Thymus (tissue), 11 donors: ENCODE data around the gene CTNND2. TPM values are rescaled to one million over a fixed set of nuclear protein-coding genes. Genes with fewer than 3 reads are reported as not detected.
A peak's percentile ranks its signal among the peaks of the same experiment; 100 is the strongest.

ENCODE experiments used
- DNase-seq, 9 donors: peaks; one replicate each; pipeline ENCODE4 v3.0.0-alpha.2; 2013; ENCODE audit warnings: low spot score in 9 of 9, low read depth in 6 of 9, missing footprints in 1 of 9
- H3K27ac ChIP-seq, 2 donors: one replicate each; pipeline ENCODE4 v1.5.1; 2013; ENCODE audit warnings: control low read depth in 1 of 2, low read depth in 1 of 2, low read length in 1 of 2, mild to moderate bottlenecking in 1 of 2, moderate library complexity in 1 of 2
- H3K27me3 ChIP-seq, 2 donors: one replicate each; pipeline ENCODE4 v1.5.1; 2013; ENCODE audit warnings: low read length in 1 of 2; ENCODE audit not compliant: control insufficient read depth in 2 of 2, insufficient read depth in 1 of 2
- H3K36me3 ChIP-seq, 2 donors: one replicate each; pipeline ENCODE4 v1.5.1; 2013; ENCODE audit warnings: low read length in 1 of 2, mild to moderate bottlenecking in 1 of 2, moderate library complexity in 1 of 2; ENCODE audit not compliant: control insufficient read depth in 2 of 2, insufficient read depth in 2 of 2
- H3K4me1 ChIP-seq, 2 donors: one replicate each; pipeline ENCODE4 v1.5.1; 2013; ENCODE audit warnings: low read length in 2 of 2; ENCODE audit not compliant: control insufficient read depth in 2 of 2, insufficient read depth in 2 of 2
- H3K4me3 ChIP-seq, 2 donors: one replicate each; pipeline ENCODE4 v1.5.1; 2013; ENCODE audit warnings: low read length in 2 of 2, control low read depth in 1 of 2, mild to moderate bottlenecking in 1 of 2
- H3K9me3 ChIP-seq, 2 donors: one replicate each; pipeline ENCODE4 v1.5.1; 2013; ENCODE audit warnings: low read length in 1 of 2, mild to moderate bottlenecking in 1 of 2; ENCODE audit not compliant: control insufficient read depth in 2 of 2, insufficient read depth in 1 of 2
- WGBS: extraction: QIAGEN DNeasy Blood & Tissue Kit; methylation state at CpG from one replicate; pipeline ENCODE4 v1.1.7; 2013; 5-methylcytosine and 5-hydroxymethylcytosine counted together
- polyA plus RNA-seq: library from polyadenylated mRNA; stranded (reverse); fragments of 200-250 nt; gene quantifications from one replicate; pipeline ENCODE4 v1.2.3, GENCODE V29; 2013
- total RNA-seq: library from RNA; stranded (reverse); fragments of 120-200 nt; gene quantifications from one replicate; pipeline ENCODE4 v1.2.4, GENCODE V29; 2013
- donor health status: healthy.

The CTNND2 gene
- total and polyA plus RNA-seq, 2 donors, result 0.41 to 0.42 TPM

DNA sequence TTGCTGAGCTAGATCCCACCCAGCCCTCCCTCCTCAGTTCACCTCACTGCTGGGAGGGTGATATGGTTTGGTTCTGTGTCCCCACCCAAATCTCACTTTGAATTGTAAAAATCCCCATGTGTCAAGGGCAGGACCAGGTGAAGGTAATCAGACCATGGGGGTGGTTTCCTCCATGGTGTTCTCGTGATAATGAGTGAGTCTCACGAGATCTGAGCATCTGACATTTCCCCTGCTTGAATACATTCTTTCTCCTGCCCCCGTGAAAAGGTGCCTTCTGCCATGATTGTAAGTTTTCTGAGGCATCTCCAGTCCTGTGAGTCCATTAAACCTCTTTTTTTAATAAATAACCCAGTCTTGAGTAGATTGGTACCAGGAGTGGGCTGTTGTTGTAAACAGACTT is 673.4 kb downstream of the CTNND2 start:
- DNase-seq, result no peak
- Histone ChIP-seq H3K9me3 (peaks cover 0 to 10% of the 10 kb centered on the region in 2 donors), H3K4me3 (no peak overlapping the region), H3K27ac (no peak overlapping the region), H3K4me1 (peaks cover 0 to 12% of the 10 kb centered on the region in 2 donors), H3K36me3 (no peaks in the 10 kb centered on the region), H3K27me3 (no peaks in the 10 kb centered on the region)
- 94% methylated on average over 3 of the region's 3 CpGs for WGBS

DNA sequence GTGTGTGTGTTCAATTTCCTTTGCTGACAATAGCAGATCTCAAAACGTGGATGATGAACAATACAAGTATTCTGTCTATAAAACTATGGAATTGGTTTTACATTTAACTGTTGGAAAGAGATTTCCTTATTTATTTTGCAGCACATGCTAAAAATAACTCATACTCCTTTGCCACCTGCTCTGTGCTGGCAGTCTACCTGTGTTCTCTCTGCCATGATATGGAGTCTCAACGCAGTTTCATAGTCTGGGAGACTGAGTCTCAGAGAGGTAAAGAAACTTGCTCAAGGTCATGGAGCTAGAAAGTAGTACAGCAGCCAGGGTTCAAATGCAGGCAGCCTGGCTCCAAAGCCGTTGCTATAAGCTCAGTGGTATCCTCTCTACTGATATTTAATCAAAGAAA is 677.2 kb downstream of the CTNND2 start:
- H3K4me1 ChIP-seq, result no peaks in the 10 kb centered on the region
- no peak overlapping the region for H3K27ac ChIP-seq
- peaks cover 0 to 5% of the 10 kb centered on the region in 2 donors for H3K9me3 ChIP-seq
- no peak for DNase-seq
- H3K4me3 ChIP-seq, result no peak overlapping the region
- 86% methylated on average over 3 of the region's 3 CpGs for WGBS
- H3K27me3 ChIP-seq, result no peaks in the 10 kb centered on the region
- no peaks in the 10 kb centered on the region for H3K36me3 ChIP-seq

- Histone ChIP-seq H3K27me3 (no peaks in the 10 kb centered on the region), H3K9me3 (no peaks in the 10 kb centered on the region), H3K4me1 (no peaks in the 10 kb centered on the region), H3K36me3 (no peaks in the 10 kb centered on the region), H3K27ac (no peak overlapping the region), H3K4me3 (no peak overlapping the region)
- no peak for DNase-seq
- 48% methylated on average over 1 of the region's 1 CpG for WGBS
Measured at GRCh38 chr5:11224436-11225187, 679.6 kb downstream of the CTNND2 start.

DNA sequence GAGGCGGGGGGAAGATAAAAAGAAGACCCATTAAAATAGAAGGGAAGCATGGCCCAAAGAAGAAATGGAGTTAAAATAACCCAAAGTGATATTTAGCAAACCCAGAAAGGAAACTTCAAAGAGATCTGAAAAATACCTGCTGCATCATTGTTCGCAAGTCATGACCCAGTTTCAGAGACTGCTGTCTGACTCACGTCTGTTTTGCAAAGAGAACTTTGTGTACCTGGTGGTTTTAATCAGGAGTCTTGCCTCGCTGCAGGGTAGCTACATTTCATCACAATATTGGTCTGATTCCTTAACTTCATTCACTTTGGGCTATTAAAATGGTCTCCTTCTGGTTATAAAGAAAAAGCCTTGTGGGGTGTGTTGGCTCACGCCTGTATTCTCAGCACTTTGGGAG is 682.1 kb downstream of the CTNND2 start:
- Histone ChIP-seq H3K4me3 (no peak overlapping the region), H3K9me3 (no peaks in the 10 kb centered on the region), H3K36me3 (no peaks in the 10 kb centered on the region), H3K27ac (no peak overlapping the region), H3K4me1 (no peaks in the 10 kb centered on the region), H3K27me3 (no peaks in the 10 kb centered on the region)
- WGBS, result 93% methylated on average over 5 of the region's 5 CpGs
- no peak for DNase-seq

DNA sequence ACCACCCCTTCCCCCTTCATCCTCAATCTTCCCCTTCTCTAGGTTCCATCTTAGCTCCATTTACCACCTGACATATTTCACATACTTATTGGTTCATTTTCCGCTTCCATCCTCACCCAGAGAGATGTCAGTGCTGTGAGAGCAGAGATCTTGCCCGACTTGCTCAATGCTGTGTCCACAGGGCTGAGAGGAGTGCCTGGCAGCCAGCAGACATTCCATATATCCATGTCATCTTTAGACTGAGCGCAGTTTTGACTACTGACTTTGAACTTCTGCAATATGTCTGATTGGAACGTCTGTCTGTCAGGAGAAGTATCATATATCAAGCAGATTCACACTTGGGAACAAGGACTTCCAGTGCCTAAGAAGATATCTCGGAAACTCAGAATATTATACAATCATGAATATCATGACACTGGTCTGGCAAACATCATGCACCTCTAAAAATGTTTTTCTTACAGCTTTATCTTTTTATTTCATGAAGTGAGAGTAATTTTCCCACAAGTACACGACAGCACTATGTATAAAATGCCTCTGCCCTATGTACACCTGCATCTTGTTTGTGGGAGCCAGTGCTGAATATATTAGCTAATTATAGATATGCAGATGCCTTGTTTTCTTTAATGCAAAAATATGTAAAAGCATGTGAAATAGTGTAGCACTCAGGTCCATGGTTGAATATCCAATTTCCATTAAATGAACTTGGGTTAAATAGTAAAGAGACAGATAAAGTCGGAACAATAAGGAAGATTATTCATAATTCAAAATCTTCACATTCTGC is 689.2 kb downstream of the CTNND2 start:
- Histone ChIP-seq H3K4me1 (no peaks in the 10 kb centered on the region), H3K27me3 (no peaks in the 10 kb centered on the region), H3K4me3 (no peak overlapping the region), H3K9me3 (no peaks in the 10 kb centered on the region), H3K36me3 (no peaks in the 10 kb centered on the region), H3K27ac (no peak overlapping the region)
- WGBS, result 92% methylated on average over 7 of the region's 7 CpGs
- DNase-seq, result no peak

DNA sequence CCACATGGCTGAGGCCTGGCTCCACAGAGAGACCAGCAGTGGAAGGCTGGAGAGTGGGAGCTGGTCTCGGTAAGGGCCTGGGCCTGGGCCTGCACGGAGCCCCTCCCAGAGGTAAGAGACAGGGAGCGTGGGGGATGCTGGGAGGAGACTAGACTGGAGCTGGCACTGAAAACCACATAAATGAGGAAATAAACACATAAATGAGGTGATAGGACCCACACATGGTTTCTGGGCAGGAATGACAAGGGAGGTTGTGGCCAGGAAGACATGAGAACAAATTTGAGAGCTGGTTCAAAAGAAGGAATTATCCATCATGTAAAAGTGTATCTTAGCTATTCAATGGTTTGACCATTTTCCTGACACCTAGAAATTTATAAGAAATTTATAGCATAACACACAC is 691.5 kb downstream of the CTNND2 start:
- Histone ChIP-seq H3K36me3 (no peaks in the 10 kb centered on the region), H3K9me3 (no peaks in the 10 kb centered on the region), H3K27me3 (no peaks in the 10 kb centered on the region), H3K4me3 (no peak overlapping the region), H3K4me1 (no peaks in the 10 kb centered on the region), H3K27ac (no peak overlapping the region)
- WGBS, result 42% methylated on average over 3 of the region's 3 CpGs
- DNase-seq, result no peak

DNA sequence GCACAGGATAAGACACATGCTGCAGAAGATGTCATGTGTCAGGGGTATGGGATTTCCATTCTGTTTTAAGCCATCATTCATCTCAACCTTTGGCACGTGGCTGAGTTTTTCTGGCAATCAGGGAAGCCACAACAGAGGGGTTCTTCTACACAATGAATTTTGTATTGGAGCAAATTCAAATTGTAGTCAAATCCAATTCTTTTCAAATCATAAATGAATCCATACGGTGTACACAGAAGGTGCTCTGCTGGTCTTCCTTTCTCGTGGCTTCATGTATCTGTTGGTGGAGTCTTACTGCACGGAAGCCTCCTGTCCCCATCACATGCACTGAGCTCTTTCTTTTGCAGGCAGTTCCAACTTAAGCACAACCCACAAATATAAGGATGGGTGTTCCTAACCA is 706.5 kb downstream of the CTNND2 start:
- Histone ChIP-seq H3K36me3 (no peaks in the 10 kb centered on the region), H3K27ac (no peak overlapping the region), H3K9me3 (no peaks in the 10 kb centered on the region), H3K4me1 (no peaks in the 10 kb centered on the region), H3K27me3 (no peaks in the 10 kb centered on the region), H3K4me3 (no peak overlapping the region)
- 93% methylated on average over 4 of the region's 4 CpGs for WGBS
- DNase-seq, result no peak

DNA sequence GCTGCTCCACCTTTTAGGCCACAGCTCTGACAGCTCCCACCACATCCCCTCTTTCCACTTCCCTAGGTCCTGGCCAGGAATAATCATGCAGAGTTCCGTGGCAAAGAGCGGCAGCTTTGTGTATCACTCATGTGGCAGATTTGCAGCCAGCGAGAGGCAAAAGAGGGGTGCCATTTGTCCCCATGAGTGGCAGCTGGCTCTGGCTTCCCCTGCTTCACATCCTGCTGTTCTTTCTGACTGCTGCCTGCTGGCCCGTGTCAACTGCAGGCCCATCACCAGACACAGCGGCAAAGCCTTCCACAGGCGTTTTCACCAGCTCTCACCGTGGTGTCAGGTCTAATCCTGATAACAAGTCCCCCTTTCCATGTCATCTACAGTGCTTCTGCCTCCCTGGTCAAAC is 712.6 kb downstream of the CTNND2 start:
- H3K36me3 ChIP-seq, result no peaks in the 10 kb centered on the region
- H3K4me3 ChIP-seq, result no peak overlapping the region
- no peak for DNase-seq
- no peak overlapping the region for H3K27ac ChIP-seq
- no peaks in the 10 kb centered on the region for H3K4me1 ChIP-seq
- H3K27me3 ChIP-seq, result no peaks in the 10 kb centered on the region
- WGBS, result 89% methylated on average over 7 of the region's 7 CpGs
- no peaks in the 10 kb centered on the region for H3K9me3 ChIP-seq

- no peak overlapping the region for H3K4me3 ChIP-seq
- no peaks in the 10 kb centered on the region for H3K36me3 ChIP-seq
- 89% methylated on average over 3 of the region's 3 CpGs for WGBS
- no peaks in the 10 kb centered on the region for H3K27me3 ChIP-seq
- H3K4me1 ChIP-seq, result no peaks in the 10 kb centered on the region
- H3K9me3 ChIP-seq, result no peaks in the 10 kb centered on the region
- H3K27ac ChIP-seq, result no peak overlapping the region
- peak in 2 of 9 donors; percentile 2 to 12 for DNase-seq
Measured at GRCh38 chr5:11182441-11183080, 721.7 kb downstream of the CTNND2 start.
